GM19395 (cell line): ENCODE measurements around the gene PEX3.
"Not testable (repeated sequence)": the region's sequence is repeated elsewhere in the genome, so short reads cannot be mapped to it uniquely, and the experiment has no call there.

Experiments used
- ATAC-seq: cut with Tn5 transposase; IDR thresholded peaks from one replicate; pipeline ENCODE4 v1.9.1; 2021; ENCODE audit warnings: mild to moderate bottlenecking, moderate library complexity; ENCODE audit not compliant: unreplicated experiment

PEX3 gene

DNA sequence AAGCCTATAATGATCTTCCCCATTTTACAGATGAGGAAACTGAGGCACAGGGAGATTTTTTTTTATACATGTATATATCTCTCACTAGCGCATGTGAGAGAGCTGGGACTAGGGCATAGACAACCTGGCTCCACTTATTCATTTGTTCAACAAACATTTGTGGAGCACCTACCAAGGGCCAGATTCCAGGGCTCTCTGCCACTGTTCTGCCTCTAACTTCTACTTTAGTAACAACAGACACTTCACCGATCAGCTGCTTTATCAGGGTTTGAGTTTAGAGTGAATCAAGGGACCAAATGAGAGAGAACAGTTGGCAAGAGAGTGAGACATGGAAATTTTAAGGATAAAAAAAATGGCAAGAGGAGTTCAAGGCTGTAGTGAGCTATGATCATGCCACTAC, 7.5 kb upstream of the PEX3 start:
- no peak for ATAC-seq

DNA sequence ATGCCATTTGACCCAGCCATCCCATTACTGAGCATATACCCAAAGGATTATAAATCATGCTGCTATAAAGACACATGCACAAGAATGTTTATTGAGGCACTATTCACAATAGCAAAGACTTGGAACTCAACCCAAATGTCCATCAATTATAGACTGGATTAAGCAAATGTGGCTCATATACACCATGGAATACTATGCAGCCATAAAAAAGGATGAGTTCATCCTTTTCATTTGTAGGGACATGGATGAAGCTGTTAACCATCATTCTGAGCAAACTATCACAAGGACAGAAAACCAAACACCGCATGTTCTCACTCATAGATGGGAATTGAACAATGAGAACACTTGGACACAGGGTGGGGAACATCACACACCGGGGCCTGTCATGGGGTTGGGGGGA, 2.7 kb upstream of the PEX3 start:
- not testable (repeated sequence) for ATAC-seq

DNA sequence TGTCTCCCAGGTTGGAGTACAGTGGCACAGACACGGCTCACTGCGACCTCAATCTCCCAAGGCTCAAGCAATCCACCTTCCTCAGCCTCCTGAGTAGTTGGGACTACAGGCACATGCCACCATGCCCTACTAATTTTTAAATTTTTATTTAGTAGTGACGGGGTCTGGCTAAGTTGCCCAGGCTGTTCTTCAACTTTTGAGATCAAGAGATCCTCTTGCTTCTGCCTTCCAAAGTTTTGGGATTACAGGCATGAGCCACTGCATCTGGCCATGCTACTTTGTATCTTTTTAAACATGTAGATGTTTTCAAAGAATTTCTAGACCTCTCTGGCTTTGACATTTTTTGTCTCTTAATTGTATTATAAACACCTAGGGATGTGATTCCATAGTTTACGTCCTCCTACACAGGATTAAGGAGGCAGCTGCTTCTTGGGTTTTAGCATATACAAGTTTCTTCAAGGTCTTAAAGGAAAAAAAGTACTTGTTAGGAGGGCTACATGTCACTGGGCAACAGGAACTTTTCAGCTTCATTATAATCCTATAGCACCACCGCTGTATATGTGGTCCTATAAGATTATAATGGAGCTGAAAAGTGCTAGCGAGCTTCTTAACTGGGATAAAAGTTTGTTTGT, 1.4 kb upstream of the PEX3 start:
- no peak for ATAC-seq

DNA sequence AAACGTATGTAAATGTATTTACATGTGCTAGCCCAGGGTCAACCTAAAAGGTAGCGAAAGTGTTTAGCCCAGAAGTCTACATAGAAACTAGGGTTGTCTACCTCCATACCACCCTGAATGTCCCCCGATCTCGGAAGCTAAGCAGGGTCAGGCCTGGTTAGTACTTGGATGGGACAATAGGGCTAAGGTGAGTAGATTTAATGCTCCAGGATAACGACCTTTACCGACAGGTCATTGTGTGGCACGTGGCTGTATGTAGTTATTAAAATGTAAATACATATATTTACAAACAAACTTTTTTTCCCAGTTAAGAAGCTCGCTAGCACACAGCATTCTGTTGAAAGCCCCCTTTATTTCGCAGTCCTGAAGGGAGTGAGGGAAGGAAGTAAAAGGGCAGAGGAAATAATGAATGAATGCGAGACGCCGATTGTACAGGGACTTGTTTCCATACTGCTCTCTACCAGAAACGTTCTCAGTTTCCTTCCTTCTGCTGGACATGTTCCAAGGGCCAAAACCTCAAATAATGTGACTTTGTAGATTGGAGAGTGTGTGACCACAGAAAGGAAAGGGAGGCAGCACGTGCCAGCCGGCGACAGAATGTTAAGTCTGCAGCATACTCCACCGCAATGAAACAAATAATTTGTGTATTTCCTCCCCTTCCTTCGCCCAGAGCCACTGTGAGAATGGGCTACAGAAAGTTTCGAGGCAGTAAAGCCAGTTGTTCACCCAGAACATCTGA, 722 bp upstream of the PEX3 start:
- ATAC-seq: peak; percentile 16

DNA sequence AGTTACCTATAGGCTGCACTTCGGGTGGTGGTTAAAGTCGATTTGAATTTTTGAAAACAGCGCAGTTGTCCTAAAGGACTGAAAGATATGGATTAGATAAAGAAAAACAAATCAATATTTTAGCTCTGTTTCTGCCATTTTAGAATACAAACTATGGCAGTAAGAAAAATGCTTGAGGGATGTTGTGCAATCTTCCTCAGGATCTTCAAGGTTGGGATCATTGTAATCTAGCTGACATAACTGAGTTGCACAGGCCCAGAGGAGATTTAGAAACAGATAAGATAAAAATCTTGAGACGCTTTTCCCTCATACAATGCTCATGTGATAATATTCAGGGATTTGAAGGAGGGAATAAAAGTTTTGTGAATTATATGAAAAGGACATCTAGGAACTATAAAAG, 926 bp downstream of the PEX3 start:
- ATAC-seq: no peak

DNA sequence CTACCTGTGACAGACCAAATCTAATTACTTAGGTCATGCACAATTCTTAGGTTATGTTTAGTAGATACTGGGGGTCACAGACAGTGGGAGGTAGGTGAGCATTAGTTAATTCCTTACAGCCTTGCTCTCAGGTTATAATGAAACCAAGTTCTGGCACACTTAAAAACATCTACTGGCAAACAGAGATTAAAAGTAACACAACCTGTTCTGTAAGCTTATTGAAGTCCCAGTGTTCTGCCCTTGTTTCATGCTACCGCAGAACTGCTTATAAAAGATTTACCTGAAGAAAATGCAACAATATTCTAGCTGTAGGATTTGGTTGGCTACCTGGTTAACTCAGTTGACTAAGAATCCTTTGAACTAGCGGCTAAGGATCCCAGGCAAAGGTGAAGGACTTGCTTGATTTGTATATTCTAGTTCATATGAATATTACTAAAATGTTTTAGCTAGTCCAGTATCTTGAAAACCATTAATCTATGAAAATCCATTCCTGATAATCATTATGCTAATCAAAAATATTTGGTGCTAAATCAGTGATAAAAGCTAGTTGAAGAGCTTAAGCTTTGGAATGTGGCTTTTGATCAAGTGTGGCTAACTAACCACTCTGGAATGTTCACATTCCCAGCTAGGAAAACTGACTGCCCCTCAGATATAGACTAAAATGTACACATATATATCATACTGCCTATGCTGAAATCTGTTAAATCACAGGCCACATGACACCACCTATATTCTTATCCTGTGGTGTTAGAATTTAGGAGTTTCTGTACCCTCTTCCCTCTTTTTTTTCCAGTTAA, 7.2 kb downstream of the PEX3 start:
- no peak for ATAC-seq

DNA sequence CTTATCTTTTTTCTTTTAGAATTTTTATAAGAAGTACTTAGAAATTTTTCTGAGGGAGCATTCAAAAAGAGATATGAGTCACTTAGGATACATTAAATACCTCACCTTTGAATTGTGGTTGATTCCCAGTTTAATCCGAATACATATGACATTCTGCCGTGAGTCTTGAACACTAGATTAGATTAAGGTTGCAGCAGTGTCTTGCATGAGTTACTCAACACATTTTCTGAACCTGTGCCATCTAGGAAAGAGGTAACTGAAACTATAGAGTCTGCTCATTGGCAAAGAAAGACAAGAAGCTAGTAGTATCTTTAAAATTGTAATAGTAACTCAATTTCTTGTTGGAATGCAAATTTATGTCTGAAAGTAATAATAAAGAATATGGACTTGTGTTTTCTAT, 14.9 kb downstream of the PEX3 start:
- ATAC-seq: no peak

DNA sequence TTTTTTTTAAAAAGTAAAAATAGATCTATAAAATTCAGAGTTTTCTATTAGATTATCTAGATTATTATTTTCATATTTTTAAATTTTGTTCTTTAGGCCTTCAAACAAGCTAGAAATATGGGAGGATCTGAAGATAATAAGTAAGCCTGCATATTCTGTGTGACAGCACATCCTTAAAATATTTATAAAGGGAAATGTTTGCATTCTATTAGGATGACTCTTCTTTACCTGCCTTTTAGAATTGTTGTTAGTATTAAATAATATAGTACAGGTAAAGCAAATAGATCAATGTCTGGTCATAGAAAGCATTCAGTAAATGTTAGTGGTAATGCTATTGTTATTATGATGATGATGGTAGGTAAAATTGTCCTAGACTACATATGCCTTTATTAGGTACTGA, 17.4 kb downstream of the PEX3 start:
- no peak for ATAC-seq

DNA sequence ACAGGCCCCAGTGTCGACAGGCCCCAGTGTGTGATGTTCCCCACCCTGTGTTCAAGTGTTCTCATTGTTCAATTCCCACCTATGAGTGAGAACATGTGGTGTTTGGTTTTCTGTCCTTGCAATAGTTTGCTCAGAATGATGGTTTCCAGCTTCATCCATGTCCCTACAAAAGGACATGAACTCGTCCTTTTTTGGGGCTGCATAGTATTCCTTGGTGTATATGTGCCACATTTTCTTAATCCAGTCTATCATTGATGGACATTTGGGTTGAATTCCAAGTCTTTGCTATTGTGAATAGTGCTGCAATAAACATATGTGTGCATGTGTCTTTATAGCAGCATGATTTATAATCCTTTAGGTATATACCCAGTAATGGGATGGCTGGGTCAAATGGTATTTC, 18.2 kb downstream of the PEX3 start:
- ATAC-seq: not testable (repeated sequence)

DNA sequence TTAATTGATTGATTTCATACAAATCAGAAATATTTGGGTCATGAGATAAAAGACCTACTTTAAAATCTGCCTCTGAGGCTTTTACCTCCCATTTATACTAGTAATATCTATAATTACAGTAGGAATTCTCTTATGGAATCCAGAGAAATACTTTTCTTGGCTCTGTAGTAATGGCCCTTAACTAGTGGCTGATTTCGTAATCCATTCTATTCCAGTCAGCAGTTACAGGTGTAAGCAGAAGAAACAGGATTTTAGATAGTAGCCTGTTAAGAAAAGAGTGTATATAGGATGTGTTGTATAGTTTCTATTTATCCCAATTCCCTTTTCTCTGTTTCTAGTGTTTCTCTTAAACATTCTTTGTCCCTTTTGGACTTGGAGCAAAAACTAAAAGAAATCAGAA, 21.2 kb downstream of the PEX3 start:
- ATAC-seq: no peak

DNA sequence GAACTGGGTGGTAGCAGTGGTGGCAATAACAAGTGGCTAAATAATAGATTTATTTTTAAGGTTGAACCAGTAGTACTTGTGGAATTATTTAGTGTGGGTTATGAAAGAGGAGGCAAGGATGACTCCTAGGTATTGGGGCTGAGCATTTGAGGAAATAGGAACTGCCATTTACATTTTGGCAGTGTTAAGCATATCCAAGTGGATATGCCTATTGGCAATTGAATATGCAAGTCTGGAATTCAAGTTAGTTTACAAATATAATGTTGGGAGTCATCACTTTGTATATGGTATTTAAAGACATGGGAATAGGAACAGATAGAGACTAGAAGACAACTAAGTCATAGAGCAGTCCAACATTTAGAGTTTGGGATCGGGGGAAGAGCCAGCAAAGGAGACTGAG, 25.9 kb downstream of the PEX3 start:
- no peak for ATAC-seq

DNA sequence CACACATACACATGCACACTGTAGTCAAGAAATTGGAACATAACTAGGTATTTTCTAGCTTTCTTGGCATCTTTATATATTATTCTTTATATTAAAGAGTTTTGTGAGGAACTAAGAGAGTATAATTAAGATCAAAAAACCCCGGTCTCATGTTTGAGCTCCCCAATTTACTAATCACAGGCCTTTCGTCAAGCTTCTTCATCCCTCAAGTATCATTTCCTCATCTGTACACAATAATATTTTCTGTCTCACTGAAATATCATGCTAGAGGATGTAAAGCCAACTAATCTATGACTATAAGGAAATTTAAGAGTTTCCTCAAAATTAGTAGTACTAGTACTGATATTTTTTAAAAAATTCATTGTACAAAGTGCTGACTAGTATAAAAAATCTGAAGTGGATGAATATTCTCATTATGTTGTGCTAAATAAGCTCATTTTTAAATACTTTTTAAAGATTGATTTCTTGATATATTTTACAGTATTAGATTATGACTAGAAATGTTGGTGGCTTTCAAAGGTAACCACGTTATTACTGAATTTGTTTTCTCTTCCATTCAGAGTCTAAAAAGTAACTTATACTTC, 28.0 kb downstream of the PEX3 start:
- ATAC-seq: peak; percentile 68

DNA sequence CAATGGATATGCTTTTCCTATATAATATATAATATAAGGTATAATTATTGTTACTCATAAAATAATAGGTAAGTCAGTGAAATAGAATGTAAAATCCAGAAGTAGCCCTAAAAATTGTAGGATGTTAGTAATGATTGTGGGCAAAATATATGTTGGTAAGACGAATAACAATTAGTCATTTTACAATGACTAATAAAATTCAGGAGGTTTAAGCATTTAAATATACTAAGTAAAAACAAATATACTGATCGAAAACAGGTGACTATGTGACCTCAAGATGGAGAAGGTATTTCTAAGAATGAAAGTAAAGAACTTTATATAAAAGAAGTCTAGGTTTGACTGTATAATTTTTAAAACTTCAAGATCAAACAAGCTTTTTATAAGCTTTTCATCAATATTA, 32.0 kb downstream of the PEX3 start:
- ATAC-seq: no peak

DNA sequence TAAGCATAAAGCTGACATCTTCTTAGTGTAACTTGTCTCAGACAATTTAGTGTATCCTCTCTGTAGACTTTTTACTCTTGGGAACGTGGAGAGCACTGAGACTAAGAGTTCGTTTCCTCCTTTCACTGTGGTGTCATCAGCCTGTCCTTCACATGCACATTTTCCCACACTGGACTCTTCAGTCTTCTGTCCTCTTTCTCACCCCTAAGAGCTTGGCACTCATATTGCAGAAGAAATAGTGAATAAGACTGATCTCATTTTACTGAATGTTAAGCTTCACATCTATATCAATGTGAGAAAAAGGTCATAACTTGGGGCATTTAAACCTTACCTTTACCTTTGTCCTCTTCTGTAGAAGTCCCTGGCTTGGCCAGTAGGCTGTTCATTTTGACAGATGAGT, 35.4 kb downstream of the PEX3 start:
- no peak for ATAC-seq

DNA sequence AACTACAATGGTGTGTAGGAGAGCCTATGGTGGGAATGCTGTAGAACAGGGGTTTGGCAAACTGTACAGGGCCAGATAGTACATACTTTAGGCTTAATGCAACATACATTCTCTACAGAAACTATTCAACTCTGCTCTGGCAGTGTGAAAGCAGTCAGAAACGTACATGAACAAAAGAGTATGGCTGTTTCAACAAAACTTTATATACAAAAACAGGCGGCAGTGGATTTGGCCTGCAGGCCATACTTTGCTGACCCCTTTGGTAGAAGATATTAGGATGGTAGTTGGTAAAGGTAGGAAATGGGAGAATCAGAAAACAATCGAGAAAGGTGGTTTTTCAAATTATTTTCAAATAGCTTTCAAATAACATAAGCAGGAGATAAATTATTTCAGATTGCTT, 36.1 kb downstream of the PEX3 start:
- no peak for ATAC-seq

DNA sequence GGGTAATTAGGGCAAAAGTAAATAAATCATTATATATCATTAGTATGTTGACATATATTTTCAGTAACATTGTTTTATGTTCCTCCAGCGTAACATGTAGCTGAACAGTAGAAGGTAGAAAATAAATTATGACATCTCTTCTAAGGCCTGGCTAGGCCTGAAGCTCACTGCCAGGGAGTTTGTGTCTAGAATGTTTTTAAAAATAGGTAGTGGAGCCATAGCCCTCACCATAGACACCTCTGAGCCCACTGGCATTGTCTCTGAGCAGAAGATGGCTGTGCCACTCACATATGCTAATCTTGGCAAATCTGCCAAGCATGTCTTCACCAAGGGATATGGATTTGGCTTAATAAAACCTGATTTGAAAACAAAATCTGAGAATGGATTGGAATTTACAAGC, 39.6 kb downstream of the PEX3 start:
- no peak for ATAC-seq

DNA sequence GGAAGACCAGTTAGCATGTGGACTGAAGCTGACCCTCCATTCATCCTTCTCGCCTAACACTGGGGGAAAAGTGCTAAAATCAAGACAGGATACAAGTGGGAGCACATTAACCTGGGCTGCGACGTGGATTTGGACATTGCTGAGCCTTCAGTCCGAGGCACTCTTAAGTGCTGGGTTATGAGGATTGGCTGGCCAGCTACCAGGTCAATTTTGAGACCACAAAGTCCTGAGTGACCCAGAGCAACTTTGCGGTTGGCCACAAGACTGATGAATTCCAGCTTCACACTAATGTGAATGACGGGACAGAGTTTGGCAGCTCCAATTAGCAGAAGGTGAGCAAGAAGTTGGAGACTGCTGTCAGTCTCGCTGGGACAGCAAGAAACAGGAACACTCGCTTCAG, 40.2 kb downstream of the PEX3 start:
- no peak for ATAC-seq

DNA sequence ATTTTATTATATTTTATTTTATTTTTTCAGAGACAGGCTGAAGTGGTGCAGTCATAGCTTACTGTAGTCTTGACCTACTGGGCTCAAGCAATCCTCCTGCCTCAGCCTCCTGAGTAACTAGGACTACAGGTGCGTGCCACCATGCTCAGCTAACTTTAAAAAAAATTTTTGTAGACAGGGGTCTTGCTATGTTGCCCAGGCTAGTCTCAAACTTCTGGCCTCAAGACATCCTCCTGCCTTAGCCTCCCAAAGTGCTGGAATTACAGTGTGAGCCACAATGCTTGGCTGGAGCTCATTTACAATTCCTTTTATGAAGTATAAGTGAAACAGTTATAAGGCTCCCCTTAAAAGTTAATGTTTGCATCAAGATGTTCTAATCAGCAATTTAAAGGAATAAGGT, 46.4 kb downstream of the PEX3 start:
- no peak for ATAC-seq

DNA sequence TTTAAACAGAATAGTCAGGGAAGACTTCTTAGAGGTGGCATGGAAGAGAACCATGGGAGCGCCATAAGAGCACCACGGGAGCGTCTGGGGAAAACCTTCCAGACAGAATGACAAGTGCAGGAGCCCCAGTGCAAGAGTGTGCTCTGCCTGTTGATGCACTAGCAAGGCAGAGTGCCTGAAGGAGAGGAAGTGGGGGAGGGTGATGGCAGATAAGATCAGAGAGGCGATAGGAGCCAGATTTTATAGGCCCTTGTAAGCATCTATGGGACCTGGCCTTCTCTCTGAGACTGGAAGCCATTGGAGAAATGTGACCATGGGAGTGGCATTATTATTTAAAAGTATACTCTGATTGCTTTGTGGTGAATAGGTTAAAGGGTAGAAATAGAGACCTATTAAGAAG, 47.8 kb downstream of the PEX3 start:
- ATAC-seq: no peak

DNA sequence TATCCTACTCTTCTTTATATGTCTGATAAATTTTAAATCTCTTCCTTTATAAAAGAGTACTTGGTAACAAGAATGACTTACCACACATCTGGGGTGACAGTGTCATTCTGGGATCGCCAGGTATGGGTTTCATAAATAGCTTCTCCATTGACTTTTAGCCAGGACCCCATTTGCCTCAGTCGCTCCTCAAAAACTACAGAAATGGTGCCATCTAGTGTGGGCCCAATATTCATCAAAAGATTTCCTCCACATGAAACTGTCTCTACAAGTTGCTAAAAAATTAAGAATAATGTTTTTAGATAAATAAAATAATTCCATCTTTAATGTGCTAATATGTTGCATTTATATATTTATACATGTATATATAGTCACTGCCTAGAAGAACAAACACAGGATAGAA, 51.2 kb downstream of the PEX3 start:
- ATAC-seq: no peak

DNA sequence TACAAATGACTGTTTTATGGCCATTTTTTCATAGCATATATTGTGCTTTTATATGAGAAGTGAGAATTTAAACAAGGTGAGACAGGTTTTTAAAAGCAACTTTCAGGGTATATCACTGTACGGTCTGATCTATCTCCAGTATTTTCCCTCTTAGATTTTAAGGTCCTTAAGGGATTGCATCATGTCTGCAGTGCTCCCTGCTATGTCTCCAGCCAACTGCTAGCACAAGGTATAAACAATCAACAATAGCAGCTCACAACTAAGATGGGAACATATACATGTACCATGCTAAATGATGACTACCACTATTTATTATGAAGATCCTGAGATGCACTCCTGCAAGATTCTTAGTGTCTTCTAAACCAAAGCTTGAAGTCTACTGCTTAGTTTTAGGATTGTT, 53.8 kb downstream of the PEX3 start:
- no peak for ATAC-seq

DNA sequence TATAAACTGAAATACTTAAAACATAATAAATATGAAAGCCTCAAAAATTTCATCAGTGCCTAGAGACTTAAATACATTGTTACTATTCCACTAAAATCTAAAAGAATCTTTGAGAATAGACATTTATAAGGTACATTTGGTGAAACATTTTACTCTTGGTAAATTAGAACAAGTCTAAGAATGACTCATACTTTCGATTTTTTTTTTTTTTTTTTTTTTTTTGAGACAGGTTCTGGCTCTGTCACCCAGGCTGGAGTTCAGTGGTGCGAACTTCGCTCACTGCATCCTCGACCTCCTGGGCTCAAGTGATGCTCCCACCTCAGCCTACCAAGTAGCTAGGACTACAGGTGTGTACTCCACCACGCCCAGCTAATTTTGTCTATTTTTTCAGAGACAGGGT, 54.5 kb downstream of the PEX3 start:
- ATAC-seq: peak; percentile 59
